WERI-Rb-1 (cell line): Measurements from ENCODE around the gene BBS2.

Source experiments
- DNase-seq: peaks from one replicate; pipeline ENCODE4 v3.0.0-alpha.2; 2020
- H3K27ac ChIP-seq: fragments of 250-450 bp; sonication (Bioruptor Pico); 2 replicates; pipeline ENCODE4 v1.5.1; 2020; ENCODE audit warnings: mild to moderate bottlenecking, moderate library complexity
- H3K27me3 ChIP-seq: fragments of 250-450 bp; sonication (Bioruptor Pico); 2 replicates; pipeline ENCODE4 v1.5.1; 2021; ENCODE audit warnings: mild to moderate bottlenecking, low read depth, moderate library complexity; ENCODE audit not compliant: insufficient read depth, severe bottlenecking
- H3K36me3 ChIP-seq: fragments of 250-450 bp; sonication (Bioruptor Pico); 2 replicates; pipeline ENCODE4 v1.5.1; 2020; ENCODE audit warnings: mild to moderate bottlenecking, moderate library complexity
- H3K4me3 ChIP-seq: 2 replicates; pipeline ENCODE4 v1.5.1; 2011; ENCODE audit warnings: low read depth, mild to moderate bottlenecking, control low read depth, low read length
- H3K9me3 ChIP-seq: fragments of 250-450 bp; sonication (Bioruptor Pico); 2 replicates; pipeline ENCODE4 v1.5.1; 2021; ENCODE audit warnings: mild to moderate bottlenecking, moderate library complexity; ENCODE audit not compliant: severe bottlenecking
- CTCF ChIP-seq: IDR thresholded peaks from 2 replicates; pipeline ENCODE4 v1.5.1; 2011; ENCODE audit warnings: low read depth, mild to moderate bottlenecking, control low read depth, inconsistent platforms, low read length

BBS2 gene

GRCh38 chr16:56488035-56488434, 31.8 kb downstream of the BBS2 start:
- Histone ChIP-seq H3K36me3 (peaks cover 12% of the 10 kb centered on the region), H3K27me3 (no peaks in the 10 kb centered on the region), H3K9me3 (no peaks in the 10 kb centered on the region), H3K27ac (peak overlapping the region; percentile 30), H3K4me3 (no peak overlapping the region)
- TF ChIP-seq CTCF, result no peak
- peak; percentile 65 for DNase-seq

GRCh38 chr16:56483394-56483793, 36.4 kb downstream of the BBS2 start:
- no peak for DNase-seq
- H3K36me3 ChIP-seq, result peaks cover 27% of the 10 kb centered on the region
- H3K27me3 ChIP-seq, result no peaks in the 10 kb centered on the region
- H3K4me3 ChIP-seq, result no peak overlapping the region
- TF ChIP-seq CTCF, result no peak
- H3K9me3 ChIP-seq, result no peaks in the 10 kb centered on the region
- H3K27ac ChIP-seq, result peak overlapping the region; percentile 86

- Histone ChIP-seq H3K27ac (peak overlapping the region; percentile 86), H3K9me3 (no peaks in the 10 kb centered on the region), H3K36me3 (peaks cover 33% of the 10 kb centered on the region), H3K27me3 (no peaks in the 10 kb centered on the region), H3K4me3 (no peak overlapping the region)
- DNase-seq, result no peak
- TF ChIP-seq CTCF, result no peak
Measured at GRCh38 chr16:56482683-56483236, 37.1 kb downstream of the BBS2 start.

GRCh38 chr16:56481468-56482122, 38.2 kb downstream of the BBS2 start:
- Histone ChIP-seq H3K27ac (peak overlapping the region; percentile 86), H3K4me3 (no peak overlapping the region), H3K9me3 (no peaks in the 10 kb centered on the region), H3K36me3 (peaks cover 43% of the 10 kb centered on the region), H3K27me3 (no peaks in the 10 kb centered on the region)
- peak; percentile 41 for DNase-seq
- TF ChIP-seq CTCF, result no peak

GRCh38 chr16:56480776-56481467, 38.9 kb downstream of the BBS2 start:
- no peak overlapping the region for H3K4me3 ChIP-seq
- no peaks in the 10 kb centered on the region for H3K9me3 ChIP-seq

More at GRCh38 chr16:56480776-56481467, 38.9 kb downstream of the BBS2 start:
- peak; percentile 93 for DNase-seq
- Histone ChIP-seq H3K36me3 (peaks cover 48% of the 10 kb centered on the region), H3K27me3 (no peaks in the 10 kb centered on the region), H3K27ac (peak overlapping the region; percentile 86)
- no peak for TF ChIP-seq CTCF
